ENCODE results near the gene EIF1AX.

The EIF1AX gene

DNA sequence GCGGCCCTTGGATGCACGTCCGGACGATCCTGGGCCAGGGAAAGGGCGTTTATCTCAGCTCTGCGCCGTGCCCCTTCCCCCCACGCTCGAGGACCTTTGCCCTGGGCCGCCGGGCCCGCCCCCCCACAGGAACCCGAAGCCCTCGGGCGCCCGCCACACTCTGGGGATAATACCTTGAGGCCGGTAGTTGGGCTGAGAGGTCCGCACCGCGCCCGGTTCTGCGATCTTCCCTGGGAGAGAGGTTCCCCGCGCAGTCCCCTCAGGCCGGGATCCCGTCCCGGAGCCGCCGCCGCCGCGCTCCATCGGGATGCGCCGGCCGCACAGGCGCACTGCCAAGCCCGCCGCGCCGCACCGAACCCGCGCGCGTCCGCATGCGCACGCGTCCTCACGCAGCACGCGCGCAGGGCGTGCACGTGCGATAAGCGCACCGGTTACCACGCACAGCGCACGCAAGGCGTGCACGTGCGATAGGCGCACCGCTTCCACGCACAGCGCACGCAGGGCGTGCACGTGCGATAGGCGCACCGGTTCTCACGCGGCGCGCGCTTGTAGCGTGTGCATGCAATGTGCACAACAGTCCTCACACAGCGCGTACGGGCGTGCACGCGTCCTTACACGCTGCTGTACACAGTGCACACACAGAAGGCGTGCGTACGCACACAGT, 24.9 kb downstream of the EIF1AX start, which contains the start of gene MAP7D2:
MAP7D2 (minus strand) TSS at position 331 of the 664 bp plus-strand sequence; CDS start at position 303, 28 bp downstream.
- no peak within 1 kb of the TSS for H3K4me3 ChIP-seq (ENCODE audit: low read depth in 1 of 2, low read length in 2 of 2)
- no peak within 1 kb of the TSS for H2AFZ ChIP-seq (ENCODE audit: low read depth, low read length)
- ATAC-seq (ENCODE audit: insufficient read depth, low read depth) (no peak), DNase-seq (no peak)
- no peaks in the 10 kb centered on the region for H4K20me1 ChIP-seq (ENCODE audit: insufficient read depth, low read length)
- no peaks in the 10 kb centered on the region for H3K79me2 ChIP-seq (ENCODE audit: insufficient read depth, low read length)
- no peak for TF ChIP-seq EZH2 (IDR thresholded peaks at IDR 0.05; ENCODE audit: borderline replicate concordance, low read depth, low read length, severe bottlenecking)
- TF ChIP-seq, protein P1, sequence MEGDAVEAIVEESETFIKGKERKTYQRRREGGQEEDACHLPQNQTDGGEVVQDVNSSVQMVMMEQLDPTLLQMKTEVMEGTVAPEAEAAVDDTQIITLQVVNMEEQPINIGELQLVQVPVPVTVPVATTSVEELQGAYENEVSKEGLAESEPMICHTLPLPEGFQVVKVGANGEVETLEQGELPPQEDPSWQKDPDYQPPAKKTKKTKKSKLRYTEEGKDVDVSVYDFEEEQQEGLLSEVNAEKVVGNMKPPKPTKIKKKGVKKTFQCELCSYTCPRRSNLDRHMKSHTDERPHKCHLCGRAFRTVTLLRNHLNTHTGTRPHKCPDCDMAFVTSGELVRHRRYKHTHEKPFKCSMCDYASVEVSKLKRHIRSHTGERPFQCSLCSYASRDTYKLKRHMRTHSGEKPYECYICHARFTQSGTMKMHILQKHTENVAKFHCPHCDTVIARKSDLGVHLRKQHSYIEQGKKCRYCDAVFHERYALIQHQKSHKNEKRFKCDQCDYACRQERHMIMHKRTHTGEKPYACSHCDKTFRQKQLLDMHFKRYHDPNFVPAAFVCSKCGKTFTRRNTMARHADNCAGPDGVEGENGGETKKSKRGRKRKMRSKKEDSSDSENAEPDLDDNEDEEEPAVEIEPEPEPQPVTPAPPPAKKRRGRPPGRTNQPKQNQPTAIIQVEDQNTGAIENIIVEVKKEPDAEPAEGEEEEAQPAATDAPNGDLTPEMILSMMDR (IDR thresholded peaks at IDR 0.05; ENCODE audit: borderline replicate concordance, extremely low read depth, low read length, poor library complexity, severe bottlenecking), result no peak
- no peak within 1 kb of the TSS for H3K4me2 ChIP-seq (ENCODE audit: insufficient read depth, low read length)
- H3K9ac ChIP-seq (ENCODE audit: low read depth, low read length), result no peak within 1 kb of the TSS
- no peaks in the 10 kb centered on the region for H3K9me3 ChIP-seq (ENCODE audit: insufficient read depth, low read length, severe bottlenecking)
- no peaks in the 10 kb centered on the region for H3K4me1 ChIP-seq (ENCODE audit: insufficient read depth, low read length)
- H3K27ac ChIP-seq (ENCODE audit: low read length), result no peak within 1 kb of the TSS
- H3K27me3 ChIP-seq (ENCODE audit: insufficient read depth, low read length, poor library complexity), result no peaks in the 10 kb centered on the region
- H3K36me3 ChIP-seq (ENCODE audit: insufficient read depth, low read length), result no peaks in the 10 kb centered on the region

- Histone ChIP-seq H3K4me2 (ENCODE audit: insufficient read depth, low read length) (no peak overlapping the region), H3K9me3 (ENCODE audit: insufficient read depth, low read length, severe bottlenecking) (no peaks in the 10 kb centered on the region), H3K4me1 (ENCODE audit: insufficient read depth, low read length) (no peaks in the 10 kb centered on the region), H3K27ac (ENCODE audit: low read length) (no peak overlapping the region), H3K4me3 (ENCODE audit: low read depth in 1 of 2, low read length in 2 of 2) (no peak overlapping the region), H3K27me3 (ENCODE audit: insufficient read depth, low read length, poor library complexity) (no peaks in the 10 kb centered on the region), H3K36me3 (ENCODE audit: insufficient read depth, low read length) (no peaks in the 10 kb centered on the region), H3K79me2 (ENCODE audit: insufficient read depth, low read length) (no peaks in the 10 kb centered on the region), H3K9ac (ENCODE audit: low read depth, low read length) (no peak overlapping the region), H2AFZ (ENCODE audit: low read depth, low read length) (no peak overlapping the region), H4K20me1 (ENCODE audit: insufficient read depth, low read length) (no peaks in the 10 kb centered on the region)
- ATAC-seq (ENCODE audit: insufficient read depth, low read depth) (no peak), DNase-seq (no peak)
- TF ChIP-seq EZH2 (IDR thresholded peaks at IDR 0.05; ENCODE audit: borderline replicate concordance, low read depth, low read length, severe bottlenecking), result no peak
- TF ChIP-seq, protein P1 (IDR thresholded peaks at IDR 0.05; ENCODE audit: borderline replicate concordance, extremely low read depth, low read length, poor library complexity, severe bottlenecking), result no peak
These were observed 25.5 kb downstream of the EIF1AX start for GRCh38 chrX:20116087-20116576.

- no peak for TF ChIP-seq EZH2 (IDR thresholded peaks at IDR 0.05; ENCODE audit: borderline replicate concordance, low read depth, low read length, severe bottlenecking)
- TF ChIP-seq, protein P1 (IDR thresholded peaks at IDR 0.05; ENCODE audit: borderline replicate concordance, extremely low read depth, low read length, poor library complexity, severe bottlenecking), result no peak
- H3K27ac ChIP-seq (ENCODE audit: low read length), result no peak overlapping the region
- no peak overlapping the region for H3K4me2 ChIP-seq (ENCODE audit: insufficient read depth, low read length)
- H3K27me3 ChIP-seq (ENCODE audit: insufficient read depth, low read length, poor library complexity), result no peaks in the 10 kb centered on the region
- DNase-seq (no peak), ATAC-seq (ENCODE audit: insufficient read depth, low read depth) (no peak)
- H3K4me3 ChIP-seq (ENCODE audit: low read depth in 1 of 2, low read length in 2 of 2), result no peak overlapping the region
- no peaks in the 10 kb centered on the region for H4K20me1 ChIP-seq (ENCODE audit: insufficient read depth, low read length)
- H3K9me3 ChIP-seq (ENCODE audit: insufficient read depth, low read length, severe bottlenecking), result no peaks in the 10 kb centered on the region
- H3K9ac ChIP-seq (ENCODE audit: low read depth, low read length), result no peak overlapping the region
- no peaks in the 10 kb centered on the region for H3K4me1 ChIP-seq (ENCODE audit: insufficient read depth, low read length)
- H3K36me3 ChIP-seq (ENCODE audit: insufficient read depth, low read length), result no peaks in the 10 kb centered on the region
- no peaks in the 10 kb centered on the region for H3K79me2 ChIP-seq (ENCODE audit: insufficient read depth, low read length)
- H2AFZ ChIP-seq (ENCODE audit: low read depth, low read length), result no peak overlapping the region
These were observed 29.4 kb downstream of the EIF1AX start for GRCh38 chrX:20112022-20112774.

All from DND-41 (cell line).